Tongue (tissue), 2 donors: ENCODE measurements around the gene ARPC4. TPM values are rescaled to one million over a fixed set of nuclear protein-coding genes. Genes with fewer than 3 reads are reported as not detected.
"Not testable (repeated sequence)": the region's sequence is repeated elsewhere in the genome, so short reads cannot be mapped to it uniquely, and the experiment has no call there.

Experiments
- DNase-seq: peaks from one replicate; pipeline ENCODE4 v3.0.0-alpha.2; 2015
- total RNA-seq: library from RNA; depleted of rRNA; stranded (reverse); fragments of >200 nt; gene quantifications from one replicate; pipeline ENCODE4 v1.2.3, GENCODE V29; 2014

Gene ARPC4
- total RNA-seq, 1 donor from 2014 or later = 77.6 TPM

- peak; percentile 76 for DNase-seq
These were observed 22.5 kb upstream of the ARPC4 start for GRCh38 chr3:9770276-9770812.

- not testable (repeated sequence) for DNase-seq
These were observed 21.9 kb upstream of the ARPC4 start for GRCh38 chr3:9771007-9771406.

DNA sequence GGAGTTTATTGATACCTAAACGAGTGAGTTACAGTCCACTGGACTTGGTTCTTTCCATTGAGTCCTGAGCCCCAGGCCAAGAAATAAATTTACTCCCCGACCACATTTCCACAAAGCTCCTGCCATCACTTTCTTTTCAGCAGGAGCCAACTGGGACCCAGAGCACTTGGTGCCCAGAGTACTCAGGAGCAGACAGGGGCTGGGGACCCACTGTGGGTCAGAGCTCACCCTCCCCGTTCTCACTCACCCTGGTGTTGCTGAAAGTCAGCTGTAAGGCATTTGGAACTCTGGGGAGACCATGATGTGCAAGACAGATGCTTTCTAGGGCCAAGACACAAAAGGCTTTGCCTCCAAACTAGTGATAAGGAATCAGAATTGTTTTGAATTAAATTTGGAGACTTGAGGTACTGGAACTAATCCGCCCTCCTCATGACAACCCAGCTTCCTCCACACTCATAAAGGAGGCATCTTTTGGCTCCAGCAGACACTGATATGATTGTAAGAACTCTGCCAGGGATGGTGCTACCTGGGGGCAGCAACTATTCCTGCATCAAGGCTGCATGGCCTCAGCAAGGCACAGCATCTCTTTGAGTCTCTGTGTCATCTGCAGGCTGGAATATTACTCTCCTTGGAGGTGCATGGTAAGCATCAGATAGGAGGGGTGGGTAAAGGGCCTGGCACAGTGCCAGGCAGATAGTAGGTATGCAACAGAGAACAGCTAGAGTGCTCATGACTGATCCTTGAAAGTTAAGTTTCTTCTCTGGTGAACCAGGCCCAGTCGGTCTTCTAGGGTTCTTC, 15.8 kb upstream of the ARPC4 start:
- no peak for DNase-seq

DNA sequence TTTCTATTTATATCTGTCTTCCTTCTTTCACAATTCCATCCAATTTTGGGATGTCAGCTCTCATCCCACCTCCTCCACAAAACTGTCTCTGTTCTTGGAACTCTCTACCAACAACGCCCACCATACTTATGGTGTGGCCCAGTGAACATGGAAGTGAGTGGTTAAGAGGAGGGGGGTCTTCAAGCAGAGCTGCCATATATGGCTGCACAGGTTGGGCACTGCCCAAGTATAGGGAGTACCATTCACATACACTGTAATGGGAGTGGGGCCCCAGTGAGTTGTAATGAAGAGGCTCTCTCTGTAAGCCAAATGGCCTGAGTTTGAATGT, 15.2 kb upstream of the ARPC4 start:
- DNase-seq = no peak

GRCh38 chr3:9778143-9779074, 14.5 kb upstream of the ARPC4 start:
- DNase-seq = no peak

GRCh38 chr3:9779075-9779593, 13.7 kb upstream of the ARPC4 start:
- no peak for DNase-seq

GRCh38 chr3:9779721-9780457, 13.0 kb upstream of the ARPC4 start:
- no peak for DNase-seq

GRCh38 chr3:9780458-9780812, 12.4 kb upstream of the ARPC4 start:
- DNase-seq = no peak

DNA sequence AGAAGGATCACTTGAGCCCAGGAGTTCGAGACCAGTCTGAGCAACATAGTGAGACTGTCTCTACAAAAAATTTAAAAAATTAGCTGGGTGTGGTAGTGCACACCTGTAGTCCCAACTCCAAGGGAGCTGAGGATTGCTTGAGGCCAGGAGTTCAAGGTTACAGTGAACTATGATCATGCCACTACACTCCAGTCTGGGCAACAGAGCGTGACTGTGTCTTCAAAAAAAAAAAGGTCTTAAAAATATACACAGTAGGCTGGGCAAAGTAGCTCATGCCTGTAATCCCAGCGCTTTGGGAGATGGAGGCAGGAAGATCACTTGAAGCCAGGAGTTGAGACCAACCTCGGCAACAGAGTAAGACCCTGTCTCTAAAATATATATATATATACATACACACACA, 12.0 kb upstream of the ARPC4 start:
- no peak for DNase-seq

GRCh38 chr3:9781551-9781950, 11.3 kb upstream of the ARPC4 start:
- DNase-seq = no peak

DNA sequence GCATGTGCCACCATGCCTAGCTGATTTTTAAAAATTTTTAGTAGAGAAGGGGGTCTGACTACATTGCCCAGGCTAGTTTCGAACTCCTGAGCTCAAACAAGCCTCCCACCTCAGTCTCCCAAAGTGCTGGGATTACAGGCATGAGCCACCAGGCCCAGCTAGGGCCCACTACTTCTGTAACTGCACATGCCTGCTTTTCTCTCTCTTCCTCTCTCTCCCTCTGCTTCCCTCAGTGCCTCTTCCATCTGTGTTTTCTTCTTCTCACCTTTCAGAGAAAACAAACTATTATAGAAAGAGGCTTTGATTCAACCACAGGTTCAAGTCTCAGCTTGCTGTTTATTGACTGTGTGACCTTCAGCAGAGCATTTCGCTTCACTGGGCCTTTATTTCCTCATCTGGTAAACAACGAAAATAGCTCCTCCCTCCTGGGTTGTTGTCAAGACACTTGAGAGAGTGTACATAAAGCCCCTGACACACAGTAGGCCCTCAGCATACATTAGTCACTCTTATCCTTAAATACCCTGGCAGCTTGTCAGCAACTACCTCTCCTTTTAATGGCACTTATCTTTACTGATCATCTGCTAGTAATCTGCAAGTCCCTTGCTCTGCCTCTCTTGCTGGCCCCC, 10.8 kb upstream of the ARPC4 start:
- no peak for DNase-seq

DNA sequence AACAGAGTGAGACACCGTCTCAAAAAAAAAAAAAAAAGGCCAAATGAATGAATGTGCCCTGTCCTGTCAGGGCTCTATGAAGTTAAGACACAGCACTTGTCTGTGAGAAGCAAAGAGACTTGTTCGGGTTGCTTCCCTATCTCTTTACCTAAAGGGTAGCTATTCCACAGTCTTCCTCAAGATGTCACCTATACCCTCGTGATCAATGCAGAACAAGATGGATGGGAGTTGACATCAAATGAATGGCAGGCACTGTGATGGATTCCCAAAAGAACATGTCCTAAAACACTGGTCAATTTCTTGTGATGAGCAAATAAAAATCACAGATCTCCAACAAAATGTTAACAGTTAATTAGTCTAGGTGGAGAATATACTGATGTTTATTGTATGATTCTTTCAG, 10.1 kb upstream of the ARPC4 start:
- no peak for DNase-seq

DNA sequence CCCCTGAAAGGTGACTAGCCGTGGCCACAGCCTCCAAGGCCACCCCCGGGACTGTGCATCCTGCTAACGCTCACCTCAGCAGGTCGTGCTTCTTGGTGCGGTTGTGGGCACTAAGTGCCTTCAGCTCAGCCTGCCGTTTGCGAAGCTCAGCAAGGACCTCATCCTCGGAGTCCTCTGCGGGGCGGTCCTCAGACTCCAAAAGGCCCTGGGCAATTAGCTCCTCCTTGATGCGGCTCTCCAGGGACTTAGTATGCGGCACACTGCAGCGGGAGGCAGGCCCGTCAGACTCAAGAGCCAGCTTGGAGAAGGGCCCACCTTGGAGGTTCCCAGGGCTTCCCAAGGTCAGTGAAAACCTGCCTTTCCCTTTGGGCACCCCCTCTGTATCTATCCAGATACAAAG, 8.9 kb upstream of the ARPC4 start:
- no peak for DNase-seq

GRCh38 chr3:9784965-9785364, 7.9 kb upstream of the ARPC4 start:
- DNase-seq = no peak

DNA sequence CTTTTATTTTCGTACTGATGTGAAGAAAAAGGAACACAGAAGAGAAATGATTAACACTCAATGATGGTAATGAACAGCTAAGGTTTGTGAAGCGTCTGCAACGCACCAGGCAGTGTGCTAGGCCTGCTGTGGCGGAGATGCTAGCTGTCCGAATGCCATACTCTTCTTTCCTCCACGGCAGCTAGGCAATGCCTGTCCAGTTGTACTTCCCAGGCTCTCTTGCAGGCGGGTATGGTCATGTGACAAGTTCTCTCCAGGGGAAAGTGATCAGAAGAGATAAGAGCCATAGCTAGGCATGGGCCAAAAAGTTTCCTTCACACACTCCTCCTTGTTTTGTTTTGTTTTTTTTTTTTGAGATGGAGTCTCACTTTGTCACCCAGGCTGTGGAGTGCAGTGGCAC, 7.3 kb upstream of the ARPC4 start:
- DNase-seq = no peak

DNA sequence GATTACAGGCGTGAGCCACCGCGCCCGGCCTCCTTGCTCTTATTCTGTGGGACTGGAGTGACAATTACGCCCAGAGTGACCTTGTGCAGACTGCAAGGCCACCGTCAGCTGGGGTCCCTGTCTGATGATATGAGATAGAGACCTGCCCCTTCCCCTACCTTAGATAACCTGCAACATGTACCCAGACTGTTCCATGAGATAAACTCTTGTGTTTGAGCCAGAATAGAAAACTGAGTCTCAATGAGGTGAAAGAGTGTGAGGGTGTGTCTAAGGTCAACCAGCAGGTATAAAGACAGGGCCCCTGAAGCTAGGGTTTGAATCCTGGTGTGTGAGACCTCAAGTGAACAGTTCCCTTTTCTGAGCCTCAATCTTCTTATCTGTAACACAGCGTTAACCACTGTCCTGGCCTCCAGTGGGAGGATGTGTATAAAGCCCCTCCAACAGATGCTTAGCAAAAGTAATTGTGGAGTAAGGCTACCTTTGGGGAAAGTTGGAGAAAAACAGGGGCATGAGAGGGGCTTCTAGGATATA, 6.6 kb upstream of the ARPC4 start:
- no peak for DNase-seq

- DNase-seq = no peak
These were observed 5.8 kb upstream of the ARPC4 start for GRCh38 chr3:9786825-9787669.

DNA sequence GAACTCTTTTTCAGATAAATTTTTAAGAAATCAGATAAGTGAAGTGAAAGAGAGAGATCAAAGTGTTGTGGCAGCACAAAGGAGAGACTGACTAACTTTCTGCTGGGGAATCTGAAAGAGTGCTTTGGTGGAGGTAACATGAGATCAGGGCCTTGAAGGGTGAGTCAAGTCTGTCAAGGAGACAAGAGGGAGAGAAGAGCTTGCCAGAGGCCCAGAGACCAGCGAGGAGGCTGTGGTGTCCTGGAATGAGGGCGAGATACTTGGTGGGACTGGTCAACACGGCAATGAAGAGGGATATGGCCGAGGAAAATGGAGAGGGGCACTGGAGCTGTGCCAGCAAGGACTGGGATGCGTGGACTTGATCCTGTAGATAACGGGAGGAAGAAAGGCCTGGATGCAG, 5.2 kb upstream of the ARPC4 start:
- no peak for DNase-seq

GRCh38 chr3:9791127-9791526, 1.8 kb upstream of the ARPC4 start:
- no peak for DNase-seq

DNA sequence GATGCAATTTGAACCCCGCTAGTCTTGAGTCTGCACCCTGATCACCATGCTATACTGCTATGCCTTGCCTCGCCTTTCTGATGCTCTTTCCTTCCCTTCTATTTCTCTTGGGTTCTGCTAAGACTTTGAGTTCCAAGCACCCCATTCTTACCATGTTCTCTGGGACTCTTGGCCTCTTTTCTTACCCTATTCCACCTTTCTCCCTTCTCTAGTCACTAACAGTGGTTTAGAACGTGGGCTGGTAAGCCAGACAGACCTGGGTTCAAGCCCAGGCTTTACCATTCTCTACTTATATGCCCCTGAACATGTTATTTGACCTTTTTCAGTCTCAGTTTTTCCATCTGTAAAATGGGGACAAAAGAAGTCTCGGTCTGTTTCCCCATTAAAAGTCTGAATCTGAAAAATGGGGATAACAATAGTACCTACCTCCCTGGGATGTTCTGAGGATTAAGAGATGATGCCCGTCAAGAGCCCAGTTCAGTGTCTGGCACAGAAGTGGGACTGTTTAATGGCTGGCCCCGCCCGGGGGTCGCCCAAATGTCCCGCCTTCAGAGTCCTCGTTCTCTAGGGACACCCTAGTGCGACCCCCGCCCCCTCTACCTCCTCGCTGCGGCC, 985 bp upstream of the ARPC4 start:
- DNase-seq = no peak
